Stimulated activated naive CD4-positive, alpha-beta T cell treated with Interleukin-2 at 50 U/mL for 16 hours (primary cell): ENCODE results near the gene MTHFD1L.

Experiments
- DNase-seq: peaks from one replicate; lab custom pipeline; 2025; lab: John Stamatoyannopoulos, UW

Gene MTHFD1L

GRCh38 chr6:150991487-150991886, 126.0 kb downstream of the MTHFD1L start:
- no peak for DNase-seq

GRCh38 chr6:150992262-150992661, 126.8 kb downstream of the MTHFD1L start:
- DNase-seq = no peak

- no peak for DNase-seq
Observed at GRCh38 chr6:150992703-150993102, 127.2 kb downstream of the MTHFD1L start.

GRCh38 chr6:150993253-150993652, 127.8 kb downstream of the MTHFD1L start:
- DNase-seq = no peak

GRCh38 chr6:150994026-150994425, 128.5 kb downstream of the MTHFD1L start:
- no peak for DNase-seq

- DNase-seq = no peak
Observed at GRCh38 chr6:150996968-150997367, 131.5 kb downstream of the MTHFD1L start.

- no peak for DNase-seq
Observed at GRCh38 chr6:150999107-150999506, 133.6 kb downstream of the MTHFD1L start.

GRCh38 chr6:150999576-150999975, 134.1 kb downstream of the MTHFD1L start:
- no peak for DNase-seq

- no peak for DNase-seq
Observed at GRCh38 chr6:151001387-151002056, 136.0 kb downstream of the MTHFD1L start.

- DNase-seq = no peak
Observed at GRCh38 chr6:151002057-151002450, 136.6 kb downstream of the MTHFD1L start.

- no peak for DNase-seq
Observed at GRCh38 chr6:151002491-151002935, 137.0 kb downstream of the MTHFD1L start.

GRCh38 chr6:151004383-151005024, 139.0 kb downstream of the MTHFD1L start:
- no peak for DNase-seq

GRCh38 chr6:151005164-151005563, 139.7 kb downstream of the MTHFD1L start:
- no peak for DNase-seq

- DNase-seq = no peak
Observed at GRCh38 chr6:151005896-151006632, 140.6 kb downstream of the MTHFD1L start.

- no peak for DNase-seq
Observed at GRCh38 chr6:151007076-151007475, 141.6 kb downstream of the MTHFD1L start.

- no peak for DNase-seq
Observed at GRCh38 chr6:151007922-151008321, 142.4 kb downstream of the MTHFD1L start.

- DNase-seq = no peak
Observed at GRCh38 chr6:151008425-151008824, 142.9 kb downstream of the MTHFD1L start.

GRCh38 chr6:151009576-151009975, 144.1 kb downstream of the MTHFD1L start:
- DNase-seq = no peak

GRCh38 chr6:151010071-151010470, 144.6 kb downstream of the MTHFD1L start:
- no peak for DNase-seq

- DNase-seq = no peak
Observed at GRCh38 chr6:151012321-151013294, 147.1 kb downstream of the MTHFD1L start.

- peak; percentile 40 for DNase-seq
Observed at GRCh38 chr6:151014404-151015100, 149.1 kb downstream of the MTHFD1L start.
